Keratinocyte (primary cell): Measurements from ENCODE around the gene TEX29.

Experiments
- EZH2 ChIP-seq: IDR thresholded peaks from one replicate; pipeline ENCODE4 v1.6.1; 2012; ENCODE audit warnings: inconsistent platforms, mild to moderate bottlenecking, low read length, moderate library complexity
- TF ChIP-seq, protein P1 (sequence below), 3 experiments: IDR thresholded peaks in 1 of 3; conservative IDR thresholded peaks in 1 of 3; optimal IDR thresholded peaks in 1 of 3; 2 replicates in 2 of 3; 3 replicates in 1 of 3; pipeline versions ENCODE3 to v1.5.1; 2011; ENCODE audit warnings: low read length in 3 of 3, mild to moderate bottlenecking in 3 of 3, moderate library complexity in 2 of 3, control low read depth in 1 of 3, inconsistent platforms in 1 of 3; ENCODE audit not compliant: insufficient read depth in 2 of 3; ENCODE audit errors: extremely low read depth in 1 of 3

DNA sequence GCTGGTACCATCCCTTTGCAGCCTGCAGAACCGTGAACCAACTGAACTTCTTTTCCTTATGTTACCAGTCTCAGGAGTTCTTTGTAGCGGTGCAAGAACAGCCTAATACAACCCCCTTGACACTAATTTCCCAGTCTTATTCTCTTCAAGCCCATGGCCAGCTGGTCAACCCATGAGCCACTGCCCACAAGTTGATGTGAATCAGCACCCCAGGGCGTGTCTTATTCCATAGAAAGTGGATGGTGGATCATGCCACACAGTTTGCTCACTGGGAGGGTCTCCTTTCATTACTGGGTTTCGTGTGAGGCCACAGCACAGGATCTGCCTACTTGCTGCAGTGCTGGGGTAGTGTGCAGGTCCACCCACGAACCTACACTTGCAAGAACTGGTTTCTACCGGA, 27.0 kb downstream of the TEX29 start:
- TF ChIP-seq, protein P1, sequence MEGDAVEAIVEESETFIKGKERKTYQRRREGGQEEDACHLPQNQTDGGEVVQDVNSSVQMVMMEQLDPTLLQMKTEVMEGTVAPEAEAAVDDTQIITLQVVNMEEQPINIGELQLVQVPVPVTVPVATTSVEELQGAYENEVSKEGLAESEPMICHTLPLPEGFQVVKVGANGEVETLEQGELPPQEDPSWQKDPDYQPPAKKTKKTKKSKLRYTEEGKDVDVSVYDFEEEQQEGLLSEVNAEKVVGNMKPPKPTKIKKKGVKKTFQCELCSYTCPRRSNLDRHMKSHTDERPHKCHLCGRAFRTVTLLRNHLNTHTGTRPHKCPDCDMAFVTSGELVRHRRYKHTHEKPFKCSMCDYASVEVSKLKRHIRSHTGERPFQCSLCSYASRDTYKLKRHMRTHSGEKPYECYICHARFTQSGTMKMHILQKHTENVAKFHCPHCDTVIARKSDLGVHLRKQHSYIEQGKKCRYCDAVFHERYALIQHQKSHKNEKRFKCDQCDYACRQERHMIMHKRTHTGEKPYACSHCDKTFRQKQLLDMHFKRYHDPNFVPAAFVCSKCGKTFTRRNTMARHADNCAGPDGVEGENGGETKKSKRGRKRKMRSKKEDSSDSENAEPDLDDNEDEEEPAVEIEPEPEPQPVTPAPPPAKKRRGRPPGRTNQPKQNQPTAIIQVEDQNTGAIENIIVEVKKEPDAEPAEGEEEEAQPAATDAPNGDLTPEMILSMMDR (optimal IDR thresholded peaks at IDR 0.05 in 1 of 3, IDR thresholded peaks at IDR 0.05 in 1 of 3, conservative IDR thresholded peaks at IDR 0.05 in 1 of 3; ENCODE audit: extremely low read depth in 1 of 3, insufficient read depth in 2 of 3, low read length in 3 of 3), result no peak
- TF ChIP-seq EZH2, result no peak
